Neutrophil (primary cell): ENCODE results near the gene PRPF40B.

Experiments
- H3K27ac ChIP-seq: fragments of 200-600 bp; sonication (generic); 2 replicates; pipeline ENCODE4 v1.5.1; 2016; ENCODE audit warnings: mild to moderate bottlenecking, moderate library complexity
- H3K27me3 ChIP-seq: fragments of 200-600 bp; sonication (generic); 2 replicates; pipeline ENCODE4 v1.6.0; 2016; ENCODE audit warnings: mild to moderate bottlenecking
- H3K36me3 ChIP-seq: fragments of 200-600 bp; sonication (generic); 2 replicates; pipeline ENCODE4 v1.5.1; 2017
- H3K4me1 ChIP-seq, 2 experiments: fragments of 200-600 bp in 1 of 2; sonication (generic) in 1 of 2; 1 replicate in 1 of 2; 2 replicates in 1 of 2; pipeline versions ENCODE4 v1.5.1 to v1.6.1; 2013 to 2016; ENCODE audit warnings: low read depth in 1 of 2, low read length in 1 of 2, mild to moderate bottlenecking in 1 of 2, moderate library complexity in 1 of 2; ENCODE audit not compliant: control insufficient read depth in 1 of 2, insufficient read depth in 1 of 2
- H3K4me3 ChIP-seq, 2 experiments: fragments of 200-600 bp in 1 of 2; sonication (generic) in 1 of 2; 1 replicate in 1 of 2; 2 replicates in 1 of 2; pipeline ENCODE4 v1.5.1; 2013 to 2016; ENCODE audit warnings: low read depth in 1 of 2, low read length in 1 of 2, mild to moderate bottlenecking in 1 of 2, moderate library complexity in 1 of 2
- H3K9me3 ChIP-seq: fragments of 200-600 bp; sonication (generic); 2 replicates; pipeline ENCODE4 v1.5.1; 2016
- CTCF ChIP-seq: fragments of 200-600 bp; sonication (generic); IDR thresholded peaks from 2 replicates; pipeline ENCODE4 v1.5.1; 2016; ENCODE audit warnings: antibody characterized with exemption

Gene PRPF40B

GRCh38 chr12:49649892-49650291 lies 26.5 kb downstream of the PRPF40B start:
- peaks cover 0 to 2% of the 10 kb centered on the region in 2 experiments for H3K4me1 ChIP-seq
- H3K27me3 ChIP-seq: no peaks in the 10 kb centered on the region
- no peak overlapping the region for H3K27ac ChIP-seq
- H3K9me3 ChIP-seq: no peaks in the 10 kb centered on the region
- no peak overlapping the region for H3K4me3 ChIP-seq
- peaks cover 77% of the 10 kb centered on the region for H3K36me3 ChIP-seq
- TF ChIP-seq CTCF: no peak

- no peaks in the 10 kb centered on the region for H3K27me3 ChIP-seq
- H3K4me3 ChIP-seq: no peak overlapping the region
- H3K27ac ChIP-seq: no peak overlapping the region
- H3K36me3 ChIP-seq: peaks cover 77% of the 10 kb centered on the region
- no peaks in the 10 kb centered on the region for H3K9me3 ChIP-seq
- no peak for TF ChIP-seq CTCF
- no peaks in the 10 kb centered on the region for H3K4me1 ChIP-seq
Measured at GRCh38 chr12:49651855-49652254, 28.5 kb downstream of the PRPF40B start.

- Histone ChIP-seq H3K27ac (no peak overlapping the region), H3K9me3 (no peaks in the 10 kb centered on the region), H3K4me3 (no peak overlapping the region), H3K36me3 (peaks cover 76% of the 10 kb centered on the region), H3K4me1 (no peaks in the 10 kb centered on the region), H3K27me3 (no peaks in the 10 kb centered on the region)
- no peak for TF ChIP-seq CTCF
Measured at GRCh38 chr12:49652921-49653520, 29.7 kb downstream of the PRPF40B start.

- no peak overlapping the region for H3K4me3 ChIP-seq
- no peaks in the 10 kb centered on the region for H3K9me3 ChIP-seq
- H3K27me3 ChIP-seq: no peaks in the 10 kb centered on the region
- H3K4me1 ChIP-seq: no peaks in the 10 kb centered on the region
- no peak for TF ChIP-seq CTCF
- peaks cover 62% of the 10 kb centered on the region for H3K36me3 ChIP-seq
- no peak overlapping the region for H3K27ac ChIP-seq
Measured at GRCh38 chr12:49654715-49655114, 31.4 kb downstream of the PRPF40B start.

- no peak overlapping the region for H3K27ac ChIP-seq
- no peak for TF ChIP-seq CTCF
- no peaks in the 10 kb centered on the region for H3K27me3 ChIP-seq
- no peak overlapping the region for H3K4me3 ChIP-seq
- peaks cover 53% of the 10 kb centered on the region for H3K36me3 ChIP-seq
- H3K4me1 ChIP-seq: no peaks in the 10 kb centered on the region
- no peaks in the 10 kb centered on the region for H3K9me3 ChIP-seq
Measured at GRCh38 chr12:49655595-49656236, 32.4 kb downstream of the PRPF40B start.
